BJ (cell line): ENCODE results near the gene ACAP1. TPM values are rescaled to one million over a fixed set of nuclear protein-coding genes. Genes with fewer than 3 reads are reported as not detected.
"Not testable (repeated sequence)": the region's sequence is repeated elsewhere in the genome, so short reads cannot be mapped to it uniquely, and the experiment has no call there.

Experiments
- CTCF ChIA-PET: fragments of 350-600 bp; formaldehyde crosslinking; extraction: SDS; loops from one replicate; lab custom pipeline; 2021; ENCODE audit warnings: antibody characterized with exemption, inconsistent platforms; lab: Yijun Ruan, JAX
- POLR2A ChIA-PET: fragments of 300-600 bp; sonication (Branson Sonifier 250); formaldehyde crosslinking; extraction: SDS; loops from one replicate; lab custom pipeline; 2021; ENCODE audit warnings: antibody characterized with exemption; lab: Charles Lee
- DNase-seq: peaks from one replicate; pipeline ENCODE4 v3.0.0-alpha.2; 2011; ENCODE audit warnings: low read depth
- H3K27me3 ChIP-seq: 2 replicates; pipeline ENCODE4 v1.6.0; 2011; ENCODE audit warnings: low read length; ENCODE audit not compliant: control insufficient read depth, insufficient read depth
- H3K36me3 ChIP-seq: 2 replicates; pipeline ENCODE4 v1.5.1; 2011; ENCODE audit warnings: low read length; ENCODE audit not compliant: control insufficient read depth, insufficient read depth
- H3K4me3 ChIP-seq: 2 replicates; pipeline ENCODE4 v1.5.1; 2011; ENCODE audit warnings: low read depth, mild to moderate bottlenecking, control low read depth, low read length
- polyA plus RNA-seq: library from polyadenylated mRNA; depleted of rRNA; stranded (reverse); fragments of >200 nt; gene quantifications from 2 replicates; pipeline ENCODE4 v1.2.3, GENCODE V29; 2011
- TF ChIP-seq, protein P1 (sequence below): IDR thresholded peaks from 2 replicates; pipeline ENCODE4 v1.5.1; 2011; ENCODE audit warnings: low read depth, mild to moderate bottlenecking, control low read depth, inconsistent platforms, low read length, moderate library complexity; ENCODE audit not compliant: insufficient read depth

Gene ACAP1
- polyA plus RNA-seq, 1 experiment = 1.7 TPM

DNA sequence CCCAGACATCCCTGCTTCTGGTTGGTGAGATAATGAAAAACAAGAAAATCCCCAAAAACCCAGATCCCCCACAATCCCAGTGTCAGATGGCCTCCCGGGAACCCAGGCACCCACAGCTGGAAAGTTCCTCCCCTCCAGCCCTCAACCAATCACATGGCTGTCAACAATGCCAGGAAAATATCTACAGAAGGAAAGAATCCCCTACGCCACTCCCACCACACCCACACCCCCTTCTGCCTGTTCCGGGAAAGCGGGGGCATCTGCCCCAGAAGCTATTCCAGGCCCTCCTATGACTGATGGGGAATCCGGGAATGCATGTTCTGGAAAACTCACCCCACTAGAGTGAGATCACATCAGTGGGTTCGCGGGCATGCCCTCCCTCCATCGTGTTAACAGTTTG, 20.4 kb downstream of the ACAP1 start:
- no peaks in the 10 kb centered on the region for H3K27me3 ChIP-seq
- ChIA-PET CTCF (interaction anchor here (0.8 to 4.8 kb wide), 15 partner anchors 12 to 232 kb away, joined by 3 to 45 read pairs (median 13); partner anchors contain the start of genes PLSCR3, SENP3, SOX15 and TMEM102), POLR2A (interaction anchor here (0.6 kb wide), 2 partner anchors 121 to 204 kb away, joined by 4 to 20 read pairs; no protein-coding TSS in a partner anchor)
- no peak for DNase-seq
- no peaks in the 10 kb centered on the region for H3K36me3 ChIP-seq
- H3K4me3 ChIP-seq = no peak overlapping the region
- TF ChIP-seq, protein P1, sequence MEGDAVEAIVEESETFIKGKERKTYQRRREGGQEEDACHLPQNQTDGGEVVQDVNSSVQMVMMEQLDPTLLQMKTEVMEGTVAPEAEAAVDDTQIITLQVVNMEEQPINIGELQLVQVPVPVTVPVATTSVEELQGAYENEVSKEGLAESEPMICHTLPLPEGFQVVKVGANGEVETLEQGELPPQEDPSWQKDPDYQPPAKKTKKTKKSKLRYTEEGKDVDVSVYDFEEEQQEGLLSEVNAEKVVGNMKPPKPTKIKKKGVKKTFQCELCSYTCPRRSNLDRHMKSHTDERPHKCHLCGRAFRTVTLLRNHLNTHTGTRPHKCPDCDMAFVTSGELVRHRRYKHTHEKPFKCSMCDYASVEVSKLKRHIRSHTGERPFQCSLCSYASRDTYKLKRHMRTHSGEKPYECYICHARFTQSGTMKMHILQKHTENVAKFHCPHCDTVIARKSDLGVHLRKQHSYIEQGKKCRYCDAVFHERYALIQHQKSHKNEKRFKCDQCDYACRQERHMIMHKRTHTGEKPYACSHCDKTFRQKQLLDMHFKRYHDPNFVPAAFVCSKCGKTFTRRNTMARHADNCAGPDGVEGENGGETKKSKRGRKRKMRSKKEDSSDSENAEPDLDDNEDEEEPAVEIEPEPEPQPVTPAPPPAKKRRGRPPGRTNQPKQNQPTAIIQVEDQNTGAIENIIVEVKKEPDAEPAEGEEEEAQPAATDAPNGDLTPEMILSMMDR = no peak

DNA sequence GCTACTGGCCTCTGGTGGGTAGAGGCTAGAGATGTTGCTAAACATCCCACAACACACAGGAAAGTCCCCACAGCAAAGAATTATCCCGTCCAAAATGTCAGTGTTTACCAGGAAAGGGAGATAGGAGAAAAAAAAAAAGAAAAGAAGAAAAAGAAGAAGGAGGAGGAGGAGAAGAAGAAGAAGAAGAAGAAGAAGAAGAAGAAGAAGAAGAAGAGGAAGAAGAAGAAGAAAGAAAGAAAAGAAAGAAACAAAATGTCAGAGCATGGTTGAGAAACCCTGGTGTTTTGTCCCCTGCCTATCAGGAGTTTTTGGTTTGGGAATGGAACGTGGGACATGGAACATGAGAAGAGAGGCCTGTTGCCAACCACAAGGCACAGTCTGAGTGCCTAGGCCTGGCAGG, 21.1 kb downstream of the ACAP1 start:
- Histone ChIP-seq H3K36me3 (no peaks in the 10 kb centered on the region), H3K4me3 (no peak overlapping the region), H3K27me3 (no peaks in the 10 kb centered on the region)
- DNase-seq = no peak
- CTCF ChIA-PET = interaction anchor here (1.3 to 3.3 kb wide), 2 partner anchors 12 to 109 kb away, joined by 4 to 24 read pairs; no protein-coding TSS in a partner anchor
- POLR2A ChIA-PET = no interaction called here
- TF ChIP-seq, protein P1 = no peak

GRCh38 chr17:7361906-7362305, 25.6 kb downstream of the ACAP1 start:
- H3K27me3 ChIP-seq = no peaks in the 10 kb centered on the region
- H3K36me3 ChIP-seq = no peaks in the 10 kb centered on the region
- CTCF ChIA-PET = no interaction called here
- no peak for DNase-seq
- no peak overlapping the region for H3K4me3 ChIP-seq
- POLR2A ChIA-PET = no interaction called here
- TF ChIP-seq, protein P1 = no peak

DNA sequence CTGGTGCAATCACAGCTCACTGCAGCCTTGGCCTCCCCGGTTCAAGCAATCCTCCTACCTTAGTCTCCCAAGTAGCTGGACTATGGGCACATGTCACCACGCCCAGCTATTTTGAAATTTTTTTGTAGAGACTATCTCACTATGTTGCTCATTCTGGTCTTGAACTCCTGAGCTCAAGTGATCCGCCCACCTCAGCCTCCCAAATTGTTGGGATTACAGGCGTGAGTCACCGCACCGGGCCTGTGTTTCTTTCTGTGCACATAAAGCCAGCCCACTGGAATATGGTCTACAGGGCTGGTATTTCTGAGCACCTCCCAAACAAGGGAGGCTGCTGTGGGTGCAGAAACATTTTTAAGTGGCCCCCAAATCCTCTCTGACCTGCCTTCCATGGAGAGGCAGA, 27.0 kb downstream of the ACAP1 start:
- TF ChIP-seq, protein P1 = no peak
- H3K4me3 ChIP-seq = no peak overlapping the region
- no peak for DNase-seq
- CTCF ChIA-PET = interaction anchor here (1.0 kb wide), 1 partner anchor 9 kb away, joined by 5 read pairs; the partner anchor contains the start of gene TMEM95
- no peaks in the 10 kb centered on the region for H3K36me3 ChIP-seq
- no peaks in the 10 kb centered on the region for H3K27me3 ChIP-seq
- POLR2A ChIA-PET = no interaction called here

DNA sequence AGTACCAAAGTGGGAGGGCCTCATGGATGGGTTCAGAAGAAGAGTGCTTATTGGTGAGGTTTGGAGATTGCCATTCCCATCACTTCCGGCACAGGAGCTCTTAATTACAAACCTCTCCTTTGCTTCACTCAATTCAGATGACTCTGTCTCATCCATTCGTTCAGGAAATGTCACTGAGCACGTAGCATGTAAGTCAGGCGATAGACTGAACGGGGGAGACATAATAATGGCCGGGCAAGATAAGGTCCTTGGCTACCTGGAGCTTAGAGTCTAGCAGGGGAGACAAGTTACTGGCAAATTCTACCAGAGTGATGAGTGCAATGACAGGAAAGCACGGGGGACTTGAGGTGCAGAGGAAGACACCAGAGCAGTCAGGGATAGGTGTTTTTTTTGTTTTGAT, 29.6 kb downstream of the ACAP1 start:
- CTCF ChIA-PET = interaction anchor here (1.9 kb wide), 1 partner anchor 11 kb away, joined by 7 read pairs; the partner anchor contains the start of gene TMEM95
- H3K4me3 ChIP-seq, H3K27me3 ChIP-seq, POLR2A ChIA-PET, DNase-seq, H3K36me3 ChIP-seq: not testable (repeated sequence)

- no peak for DNase-seq
- Histone ChIP-seq H3K27me3 (peaks cover 6% of the 10 kb centered on the region), H3K4me3 (no peak overlapping the region), H3K36me3 (no peaks in the 10 kb centered on the region)
- CTCF ChIA-PET = interaction anchor here (5.0 kb wide), 1 partner anchor 11 kb away, joined by 24 read pairs; the partner anchor contains the start of gene TMEM95
- POLR2A ChIA-PET = no interaction called here
- TF ChIP-seq, protein P1 = no peak
Measured at GRCh38 chr17:7367083-7367482, 30.8 kb downstream of the ACAP1 start.
